Cardiac fibroblast (primary cell): ENCODE results near the gene SRRD.
A peak's percentile ranks its signal among the peaks of the same experiment; 100 is the strongest.
"Not testable (repeated sequence)": the region's sequence is repeated elsewhere in the genome, so short reads cannot be mapped to it uniquely, and the experiment has no call there.

Experiments used
- DNase-seq, 2 donors: peaks; one replicate each; pipeline versions ENCODE4 v3.0.0 to v3.0.0-alpha.2; 2010; ENCODE audit warnings: low read depth in 2 of 2
- H3K4me3 ChIP-seq, 2 donors: replicated peaks in 1 of 2; 1 replicate in 1 of 2; 2 replicates in 1 of 2; pipeline ENCODE4 v1.5.1; 2011; ENCODE audit warnings: low read depth in 2 of 2, low read length in 2 of 2, mild to moderate bottlenecking in 2 of 2, moderate library complexity in 1 of 2
- CTCF ChIP-seq: IDR thresholded peaks from one replicate; pipeline ENCODE4 v1.5.1; 2011; ENCODE audit warnings: low read depth, mild to moderate bottlenecking, low read length, inconsistent platforms

The SRRD gene, protein sequence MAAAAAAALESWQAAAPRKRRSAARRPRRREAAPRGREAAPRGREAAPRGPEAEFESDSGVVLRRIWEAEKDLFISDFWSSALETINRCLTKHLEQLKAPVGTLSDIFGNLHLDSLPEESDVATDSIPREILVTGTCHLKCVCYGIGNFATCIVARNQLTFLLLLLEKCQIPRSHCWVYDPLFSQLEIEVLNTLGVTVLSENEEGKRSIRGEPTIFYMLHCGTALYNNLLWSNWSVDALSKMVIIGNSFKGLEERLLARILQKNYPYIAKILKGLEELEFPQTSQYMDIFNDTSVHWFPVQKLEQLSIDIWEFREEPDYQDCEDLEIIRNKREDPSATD

DNA sequence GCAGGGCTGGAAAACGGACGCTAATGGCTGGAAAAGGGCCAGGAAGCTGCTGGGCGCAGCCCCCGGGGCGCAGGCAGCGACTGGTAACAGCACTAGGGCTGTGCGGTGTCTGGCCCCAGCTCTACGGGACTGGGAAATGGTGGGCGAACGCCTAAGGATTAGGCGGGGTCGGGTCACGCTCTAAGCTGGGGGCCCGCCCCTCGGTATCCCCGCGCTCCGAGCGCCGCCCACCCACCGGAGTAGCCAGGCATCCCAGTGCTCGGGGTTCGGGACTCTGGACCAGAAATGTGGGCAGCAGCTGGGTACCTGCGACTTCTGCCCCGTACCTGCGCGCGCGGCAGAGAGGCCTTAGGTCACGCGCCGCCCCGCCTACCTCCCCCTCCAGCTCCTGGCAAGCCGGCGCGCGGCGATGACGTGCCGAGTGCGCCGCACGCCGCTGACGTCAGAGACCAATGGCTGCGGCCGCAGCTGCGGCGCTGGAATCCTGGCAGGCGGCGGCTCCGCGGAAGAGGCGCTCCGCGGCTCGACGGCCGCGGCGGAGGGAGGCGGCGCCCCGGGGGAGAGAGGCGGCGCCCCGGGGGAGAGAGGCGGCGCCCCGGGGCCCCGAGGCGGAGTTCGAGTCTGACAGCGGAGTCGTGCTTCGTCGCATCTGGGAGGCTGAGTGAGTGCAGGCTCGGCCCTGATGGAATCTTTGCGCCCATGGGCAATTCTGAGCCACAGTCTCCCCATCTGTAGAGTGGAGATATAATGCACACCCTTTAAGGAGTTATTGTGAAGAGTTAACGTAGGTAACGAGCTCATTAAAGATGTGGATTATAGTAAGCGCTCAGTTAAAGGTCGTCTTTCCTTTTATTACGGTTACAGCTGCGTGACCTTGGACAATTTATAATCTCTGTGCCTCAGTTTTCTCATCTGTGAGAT lies at the start of gene SRRD, which contains the start of gene HPS4:
Gene SRRD (plus strand): TSS at position 439 of the 921 bp plus-strand sequence. CDS start 14 bp downstream, at position 453.
Gene HPS4 (minus strand): TSS at position 345 of the 921 bp plus-strand sequence. CDS start 2,021 bp downstream, outside the sequence.
- peak; percentile 87 to 93 for DNase-seq
- H3K4me3 ChIP-seq, result peak within 1 kb of the TSS; percentile 87 to 94
- TF ChIP-seq CTCF, result no peak

DNA sequence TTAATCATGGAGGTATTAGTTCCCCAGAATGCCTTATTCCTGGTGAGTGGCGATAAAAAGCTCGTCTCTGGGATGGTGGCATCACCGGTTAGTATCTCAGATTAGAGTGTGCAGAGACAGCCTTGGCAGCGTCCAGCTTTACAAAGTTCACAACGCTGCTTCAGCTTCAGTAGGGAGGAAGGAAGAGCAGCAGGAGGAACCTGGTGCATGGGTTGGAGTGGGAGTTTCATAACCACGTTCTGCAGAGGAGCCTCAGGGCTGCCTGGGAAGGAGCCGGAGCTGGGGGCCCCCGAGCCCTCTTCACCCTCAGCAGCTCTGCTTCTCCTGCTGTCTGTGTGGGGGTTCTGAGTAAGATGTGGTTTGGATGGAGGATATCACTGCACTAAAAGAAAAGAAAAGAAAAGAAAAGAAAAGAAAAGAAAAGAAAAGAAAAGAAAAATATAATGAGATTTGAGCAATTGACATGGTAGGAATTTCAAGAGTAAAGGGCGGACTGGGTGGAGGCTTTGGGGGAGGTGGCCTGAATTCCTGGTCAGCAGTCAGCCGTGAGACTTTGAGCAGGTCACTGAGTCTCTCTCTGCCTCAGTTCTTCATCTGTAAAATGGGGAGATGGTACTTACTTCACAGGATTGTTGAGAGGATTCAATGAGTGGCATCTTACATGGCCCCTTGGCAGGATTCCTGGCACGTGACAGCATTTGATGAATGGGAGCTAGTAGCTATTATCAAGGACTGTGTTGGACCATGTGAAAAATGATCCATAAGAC lies 48.2 kb upstream of the SRRD start:
- H3K4me3 ChIP-seq, result no peak overlapping the region
- no peak for TF ChIP-seq CTCF
- no peak for DNase-seq

GRCh38 chr22:26436903-26437515 lies 46.7 kb upstream of the SRRD start:
- H3K4me3 ChIP-seq, result no peak overlapping the region
- no peak for TF ChIP-seq CTCF
- peak in 1 of 2 donors; percentile 24 for DNase-seq

DNA sequence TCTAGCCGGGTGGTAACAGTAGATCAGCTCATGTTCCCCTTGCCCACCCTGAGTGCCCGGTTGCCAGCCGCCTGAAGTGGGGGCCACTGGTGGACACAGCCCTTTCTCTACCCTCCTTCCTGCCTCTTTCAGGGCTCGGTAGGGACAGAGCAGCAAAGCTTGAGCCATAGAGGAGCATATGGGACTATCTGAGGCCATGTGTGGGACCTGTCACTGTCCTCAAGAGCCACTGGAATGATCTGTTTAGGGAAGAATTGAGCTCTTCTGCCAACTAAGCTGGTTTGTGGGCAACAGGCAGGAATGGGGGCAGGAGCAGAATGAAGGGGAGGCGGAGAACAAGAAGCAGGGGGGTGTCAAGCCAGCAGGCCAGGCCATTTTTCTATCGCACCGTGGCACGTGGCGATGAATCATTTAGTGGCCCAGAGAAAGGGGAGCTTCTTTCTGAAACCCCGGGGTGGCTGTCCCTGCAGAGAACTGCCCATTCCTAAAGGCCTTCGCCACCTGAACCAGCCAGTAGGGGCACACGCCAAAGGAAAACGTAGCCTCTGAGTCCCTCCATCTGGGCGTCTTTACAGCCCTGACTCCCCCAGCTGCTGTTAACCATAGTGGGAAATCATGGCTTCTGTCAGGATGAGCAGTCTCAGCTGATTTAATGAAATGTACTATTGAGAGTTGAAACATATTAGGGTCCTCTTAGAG lies 45.8 kb upstream of the SRRD start:
- no peak for DNase-seq
- no peak overlapping the region for H3K4me3 ChIP-seq
- TF ChIP-seq CTCF, result no peak

- H3K4me3 ChIP-seq, DNase-seq: not testable (repeated sequence)
Measured at GRCh38 chr22:26438776-26439175, 44.9 kb upstream of the SRRD start.

DNA sequence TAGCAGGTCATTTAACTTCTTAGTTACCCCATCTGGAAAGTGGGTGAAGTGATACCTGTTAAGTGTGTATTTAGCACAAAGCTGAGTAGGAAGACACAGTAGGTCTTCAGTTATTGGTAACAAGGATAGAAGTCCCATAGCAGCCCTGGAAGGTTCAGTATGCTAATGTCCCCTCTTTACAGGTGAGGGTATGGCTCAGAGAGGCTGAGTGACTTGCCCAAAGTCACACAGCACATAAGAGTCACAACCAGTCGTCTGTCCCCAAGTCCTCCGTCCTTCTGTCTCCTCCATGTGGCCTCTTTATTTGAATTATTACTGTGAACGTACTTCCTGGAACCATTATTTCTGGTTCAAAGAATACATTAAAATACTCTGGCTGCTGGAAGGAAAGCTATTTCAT lies 44.1 kb upstream of the SRRD start:
- H3K4me3 ChIP-seq, result no peak overlapping the region
- no peak for TF ChIP-seq CTCF
- DNase-seq, result no peak
